HG03139 (cell line): ENCODE results near the gene ZSWIM3.
"Not testable (repeated sequence)": the region's sequence is repeated elsewhere in the genome, so short reads cannot be mapped to it uniquely, and the experiment has no call there.

Source experiments
- ATAC-seq: cut with Tn5 transposase; IDR thresholded peaks from one replicate; pipeline ENCODE4 v1.9.1; 2021; ENCODE audit not compliant: unreplicated experiment

ZSWIM3 gene

GRCh38 chr20:45890077-45890984 is 32.9 kb downstream of the ZSWIM3 start:
- no peak for ATAC-seq

GRCh38 chr20:45890985-45891983 is 33.9 kb downstream of the ZSWIM3 start, which contains the start of the genes CTSA and NEURL2:
TSS of gene CTSA (plus strand) at chr20:45891335. CDS start at chr20:45891569, 234 bp downstream.
TSS of gene NEURL2 (minus strand) at chr20:45891208. CDS start at chr20:45890991, 217 bp downstream.
- ATAC-seq: peak; percentile 69

GRCh38 chr20:45892049-45892825 is 34.8 kb downstream of the ZSWIM3 start:
- ATAC-seq: no peak

- no peak for ATAC-seq
Measured at GRCh38 chr20:45892828-45893500, 35.5 kb downstream of the ZSWIM3 start.

- ATAC-seq: no peak
Measured at GRCh38 chr20:45893831-45894230, 36.4 kb downstream of the ZSWIM3 start.

- no peak for ATAC-seq
Measured at GRCh38 chr20:45894797-45895196, 37.4 kb downstream of the ZSWIM3 start.

- no peak for ATAC-seq
Measured at GRCh38 chr20:45896641-45897161, 39.3 kb downstream of the ZSWIM3 start.

- no peak for ATAC-seq
Measured at GRCh38 chr20:45897289-45897688, 39.9 kb downstream of the ZSWIM3 start.

GRCh38 chr20:45897692-45898091 is 40.3 kb downstream of the ZSWIM3 start:
- no peak for ATAC-seq

GRCh38 chr20:45898285-45898684 is 40.9 kb downstream of the ZSWIM3 start:
- no peak for ATAC-seq

DNA sequence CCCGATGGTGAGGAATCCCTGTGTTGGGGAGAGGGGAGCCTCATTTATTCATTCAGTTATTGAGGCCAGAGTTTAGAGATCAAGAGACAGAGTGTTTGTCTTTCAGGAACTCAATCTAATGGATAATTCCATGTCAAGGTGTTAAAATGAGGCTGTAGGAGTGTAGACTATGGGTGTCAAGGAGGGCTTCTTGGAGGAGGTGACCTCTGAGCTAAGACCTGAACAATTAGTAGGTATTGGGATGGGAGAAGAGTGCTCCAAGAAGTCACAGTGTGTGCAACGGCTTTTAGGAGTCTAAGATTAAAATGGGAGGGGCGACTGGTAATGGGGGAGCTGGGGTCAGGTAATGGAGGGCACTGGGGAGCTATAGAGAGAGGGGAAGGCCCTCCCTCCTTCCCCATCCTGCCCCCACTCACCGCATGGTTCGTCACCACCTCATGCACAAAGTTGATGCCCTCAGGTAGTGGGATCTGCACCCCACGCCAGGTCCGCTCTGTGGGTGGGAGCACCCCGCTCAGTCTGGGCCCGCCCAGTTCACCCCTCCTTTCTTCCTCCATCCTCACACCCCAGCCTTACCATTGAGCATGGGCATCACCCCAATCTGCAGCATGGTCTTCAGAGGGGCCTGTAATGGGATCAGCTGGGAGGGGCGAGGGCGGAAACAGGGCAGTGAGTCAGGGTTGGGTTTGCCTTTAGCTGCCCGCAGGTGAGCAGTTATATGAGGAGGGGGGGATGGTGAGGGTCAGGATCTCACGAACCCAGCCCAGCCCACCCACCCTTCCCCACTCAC is 41.8 kb downstream of the ZSWIM3 start:
- ATAC-seq: no peak

DNA sequence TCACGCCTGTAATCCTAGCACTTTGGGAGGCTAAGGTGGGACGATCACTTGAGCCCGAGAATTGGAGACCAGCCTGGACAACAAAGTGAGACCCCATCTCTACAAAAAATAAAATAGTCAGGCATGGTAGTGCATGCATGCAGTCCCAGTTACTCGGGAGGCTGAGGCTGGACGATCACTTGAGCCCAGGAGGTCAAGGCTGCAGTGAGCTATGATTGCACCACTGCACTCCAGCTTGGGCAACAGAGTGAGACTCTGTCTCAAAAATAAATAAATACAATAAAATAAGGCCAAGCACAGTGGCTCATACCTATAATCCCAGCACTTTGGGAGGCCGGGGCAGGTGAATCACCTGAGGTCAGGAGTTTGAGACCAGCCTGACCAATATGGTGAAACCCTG is 43.9 kb downstream of the ZSWIM3 start:
- not testable (repeated sequence) for ATAC-seq

- ATAC-seq: no peak
Measured at GRCh38 chr20:45902199-45902701, 44.8 kb downstream of the ZSWIM3 start.

DNA sequence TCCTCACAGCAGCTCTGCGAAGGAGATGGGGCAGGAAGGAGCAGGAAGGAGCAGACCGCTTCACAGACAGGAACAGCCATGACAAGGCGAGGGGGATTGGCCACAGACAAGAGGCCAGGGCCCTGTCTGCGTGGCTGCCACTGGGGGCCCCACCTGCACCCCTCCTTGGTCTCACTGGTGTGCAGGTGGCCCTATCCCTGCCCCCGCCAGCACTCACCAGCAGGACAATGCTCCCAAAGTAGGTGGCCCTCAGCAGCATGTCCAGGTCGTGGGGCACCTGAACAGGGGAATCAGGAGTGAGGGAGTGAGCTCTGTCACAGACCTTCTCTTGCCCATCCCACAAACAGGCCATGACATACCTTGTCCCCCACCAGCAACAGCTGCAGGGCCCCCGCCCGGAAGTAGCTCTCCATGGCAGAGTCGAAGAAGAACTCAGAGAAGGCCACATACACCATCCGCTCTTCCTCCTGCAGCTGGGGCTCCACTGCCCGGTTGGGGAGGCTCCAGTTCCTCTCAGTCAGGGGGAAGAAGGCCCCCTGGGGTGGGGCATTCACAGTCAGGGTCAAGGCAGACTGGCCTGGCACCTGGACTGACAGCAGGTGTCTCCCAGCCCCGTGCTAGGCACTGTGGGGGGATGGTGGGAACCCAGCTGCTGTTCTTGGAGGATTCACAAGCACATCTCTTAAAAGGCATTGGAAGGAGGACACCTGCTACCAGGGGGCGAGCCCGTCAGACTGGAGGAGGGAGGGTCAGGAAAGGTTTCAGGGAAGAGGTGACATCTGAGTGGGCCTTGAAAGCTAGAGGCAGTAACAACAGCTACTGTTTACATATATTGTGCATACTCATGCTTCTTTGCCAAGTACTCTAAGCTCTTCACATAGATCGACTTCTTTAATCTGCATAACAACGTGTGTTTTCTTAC is 47.4 kb downstream of the ZSWIM3 start:
- no peak for ATAC-seq

DNA sequence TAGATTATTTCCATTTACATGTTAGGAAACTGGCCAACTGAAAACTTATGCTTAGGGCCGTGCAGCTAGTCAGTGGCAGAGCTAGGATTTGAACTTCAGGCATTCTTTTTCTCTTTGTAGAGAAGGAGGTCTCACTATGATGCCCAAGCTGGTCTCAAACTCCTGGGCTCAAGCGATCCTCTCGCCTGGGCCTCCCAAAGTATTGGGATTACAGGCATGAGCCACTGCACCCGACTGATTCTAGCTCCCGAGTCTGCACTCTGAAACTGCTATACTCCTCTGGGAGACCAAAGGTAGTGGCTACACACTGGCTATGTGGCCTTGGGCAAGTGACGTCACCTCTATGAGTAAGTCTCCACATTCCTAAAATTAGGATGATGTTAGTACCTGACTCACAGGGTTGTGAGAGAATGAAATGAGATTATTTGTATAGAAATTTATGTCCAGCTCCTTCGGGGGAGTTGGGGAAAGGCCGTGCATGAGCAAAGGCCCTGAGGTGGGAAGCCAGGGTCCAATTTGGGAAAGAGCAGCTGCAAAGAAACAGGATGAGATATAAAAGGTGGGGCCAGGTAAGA is 48.2 kb downstream of the ZSWIM3 start:
- ATAC-seq: no peak

DNA sequence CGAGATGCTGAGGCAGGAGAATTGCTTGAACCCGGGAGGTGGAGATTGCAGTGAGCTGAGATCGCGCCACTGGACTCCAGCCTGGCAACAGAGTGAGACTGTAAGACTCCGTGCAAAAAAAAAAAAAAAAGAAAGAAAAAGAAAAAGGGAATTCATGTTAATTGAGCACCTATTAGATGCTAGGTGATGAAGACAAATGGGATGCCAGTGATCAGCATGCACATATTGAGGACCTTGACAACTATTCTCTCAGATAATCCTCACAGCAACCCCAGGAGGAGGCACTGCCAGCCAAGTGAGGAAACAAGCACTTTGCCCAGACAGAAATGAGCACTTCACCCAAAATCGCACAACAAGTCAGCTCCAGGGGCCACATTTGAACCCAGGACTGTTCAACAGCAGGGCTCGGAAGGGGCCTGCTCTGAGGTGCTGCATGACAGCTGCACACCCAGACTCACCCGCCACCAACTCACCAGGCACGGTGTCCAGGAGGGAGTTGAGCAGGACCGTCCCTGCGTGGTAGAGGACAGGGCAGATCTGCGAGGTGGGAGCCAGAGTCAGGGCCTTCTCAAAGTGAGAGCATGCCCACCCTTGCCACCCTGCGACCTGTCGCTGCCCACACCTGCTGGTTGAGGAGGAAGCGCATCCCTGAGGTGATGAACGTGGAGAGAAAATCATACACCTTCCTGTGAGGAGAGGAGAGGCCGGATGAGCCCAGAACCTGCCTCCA is 50.0 kb downstream of the ZSWIM3 start:
- no peak for ATAC-seq

DNA sequence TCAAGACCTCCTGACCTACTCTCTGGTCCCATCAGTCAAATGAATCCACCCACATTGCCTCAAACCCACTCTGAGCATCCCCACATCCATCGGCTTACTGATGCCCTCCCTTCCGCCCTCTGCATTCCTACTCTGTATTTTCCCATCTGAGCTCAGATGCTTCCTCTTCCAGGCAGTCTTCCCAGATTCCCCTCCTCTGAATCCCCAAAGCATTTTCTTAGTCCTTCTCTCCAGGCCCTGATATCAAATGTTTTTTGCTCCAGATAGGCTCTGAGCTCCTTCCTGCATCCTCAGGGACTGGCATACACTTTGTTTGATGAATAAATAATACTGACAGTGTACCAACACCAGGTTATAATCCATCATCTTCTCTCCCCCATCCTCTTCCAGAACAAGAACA is 50.7 kb downstream of the ZSWIM3 start:
- no peak for ATAC-seq
